Measurements from ENCODE around the gene CCDC127. TPM values are rescaled to one million over a fixed set of nuclear protein-coding genes. Genes with fewer than 3 reads are reported as not detected.

The CCDC127 gene
- total RNA-seq, 1 experiment from 2014 or later, result 24.1 TPM

- DNase-seq, result no peak
- H3K27ac ChIP-seq, result no peak overlapping the region
- H3K9me2 ChIP-seq (ENCODE audit: insufficient read depth), result no peaks in the 10 kb centered on the region
- no peak for TF ChIP-seq CTCF (conservative IDR thresholded peaks at IDR 0.05)
- POLR2A ChIA-PET (ENCODE audit: unreplicated experiment), result no interaction called here
- peaks cover 5% of the 10 kb centered on the region; the same call in 1 of the 2 replicates for H3K4me1 ChIP-seq (replicated peaks; ENCODE audit: insufficient read depth)
- 0 out of 2 replicates have a peak, but pooled peaks cover 7% of the 10 kb centered on the region for H3K36me3 ChIP-seq (ENCODE audit: low read depth)
- intact Hi-C loops (cut with micrococcal nuclease; ENCODE audit: unreplicated experiment), result no loop called here
- H3F3A ChIP-seq (ENCODE audit: insufficient read depth, low read depth), result no peaks in the 10 kb centered on the region
- no peaks in the 10 kb centered on the region for H3K9me3 ChIP-seq (ENCODE audit: insufficient read depth, low read depth)
- no peak overlapping the region for H2AFZ ChIP-seq
- no peaks in the 10 kb centered on the region for H3K27me3 ChIP-seq (ENCODE audit: insufficient read depth, low read depth)
- H3K4me2 ChIP-seq, result no peak overlapping the region
- CTCF ChIA-PET, result no interaction called here
- no peak overlapping the region for H3K4me3 ChIP-seq
- BruUV-seq (replicated peaks), result no TSS peak
- peaks cover 45% of the 10 kb centered on the region for H3K79me2 ChIP-seq (ENCODE audit: low read depth)
- peaks cover 22% of the 10 kb centered on the region for H4K20me1 ChIP-seq (ENCODE audit: insufficient read depth)
Observed at GRCh38 chr5:213803-214395, 4.1 kb downstream of the CCDC127 start.

GRCh38 chr5:208449-209114 is 9.4 kb downstream of the CCDC127 start:
- intact Hi-C loops (cut with micrococcal nuclease; ENCODE audit: unreplicated experiment), result no loop called here
- H3K4me3 ChIP-seq, result no peak overlapping the region
- ChIA-PET POLR2A (ENCODE audit: unreplicated experiment) (no interaction called here), CTCF (no interaction called here)
- H3K4me1 ChIP-seq (replicated peaks; ENCODE audit: insufficient read depth), result no peaks in the 10 kb centered on the region
- DNase-seq, result no peak
- H3K36me3 ChIP-seq (ENCODE audit: low read depth), result peaks cover 6% of the 10 kb centered on the region; the same call in 1 of the 2 replicates
- H3F3A ChIP-seq (ENCODE audit: insufficient read depth, low read depth), result no peaks in the 10 kb centered on the region
- no peak for TF ChIP-seq CTCF (conservative IDR thresholded peaks at IDR 0.05)
- TF ChIP-seq EZH2 (IDR thresholded peaks at IDR 0.05; ENCODE audit: low read depth), result no peak
- no peak overlapping the region for H2AFZ ChIP-seq
- H4K20me1 ChIP-seq (ENCODE audit: insufficient read depth), result peaks cover 40% of the 10 kb centered on the region
- no TSS peak for BruUV-seq (replicated peaks)
- H3K27ac ChIP-seq, result no peak overlapping the region
- no peaks in the 10 kb centered on the region for H3K9me3 ChIP-seq (ENCODE audit: insufficient read depth, low read depth)
- peaks cover 26% of the 10 kb centered on the region for H3K79me2 ChIP-seq (ENCODE audit: low read depth)
- no peaks in the 10 kb centered on the region for H3K27me3 ChIP-seq (ENCODE audit: insufficient read depth, low read depth)
- no peaks in the 10 kb centered on the region for H3K9me2 ChIP-seq (ENCODE audit: insufficient read depth)
- H3K4me2 ChIP-seq, result no peak overlapping the region

GRCh38 chr5:207599-207998 is 10.4 kb downstream of the CCDC127 start:
- ChIA-PET CTCF (no interaction called here), POLR2A (ENCODE audit: unreplicated experiment) (no interaction called here)
- Histone ChIP-seq H3K27ac (no peak overlapping the region), H3K79me2 (ENCODE audit: low read depth) (peaks cover 22% of the 10 kb centered on the region), H3K4me2 (no peak overlapping the region), H3K4me3 (no peak overlapping the region), H2AFZ (no peak overlapping the region), H4K20me1 (ENCODE audit: insufficient read depth) (peaks cover 40% of the 10 kb centered on the region), H3K9me3 (ENCODE audit: insufficient read depth, low read depth) (no peaks in the 10 kb centered on the region), H3K4me1 (replicated peaks; ENCODE audit: insufficient read depth) (no peaks in the 10 kb centered on the region), H3K27me3 (ENCODE audit: insufficient read depth, low read depth) (no peaks in the 10 kb centered on the region), H3K36me3 (ENCODE audit: low read depth) (peaks cover 6% of the 10 kb centered on the region; the same call in 1 of the 2 replicates), H3K9me2 (ENCODE audit: insufficient read depth) (no peaks in the 10 kb centered on the region), H3F3A (ENCODE audit: insufficient read depth, low read depth) (no peaks in the 10 kb centered on the region)
- no TSS peak for BruUV-seq (replicated peaks)
- DNase-seq, result no peak
- intact Hi-C loops (cut with micrococcal nuclease; ENCODE audit: unreplicated experiment), result no loop called here
- TF ChIP-seq EZH2 (IDR thresholded peaks at IDR 0.05; ENCODE audit: low read depth), result no peak
- no peak for TF ChIP-seq CTCF (conservative IDR thresholded peaks at IDR 0.05)

All from PC-9 (cell line).